ENCODE data around the gene ZNF808. TPM values are rescaled to one million over a fixed set of nuclear protein-coding genes. Genes with fewer than 3 reads are reported as not detected.

ZNF808 gene
- polyA plus RNA-seq, 1 experiment: 7.7 TPM

GRCh38 chr19:52603558-52604207, 76.2 kb downstream of the ZNF808 start:
- CTCF ChIA-PET: interaction anchor here (0.5 kb wide), 1 partner anchor 1398 kb away, joined by 4 read pairs; no protein-coding TSS in a partner anchor
- no peak for DNase-seq (ENCODE audit: low read depth, low spot score)
- no peak overlapping the region for H3K27ac ChIP-seq (ENCODE audit: low read depth, low read length)
- H3K27me3 ChIP-seq (ENCODE audit: control insufficient read depth, insufficient read depth, low read length): no peaks in the 10 kb centered on the region
- no peak for TF ChIP-seq CTCF (IDR thresholded peaks at IDR 0.05; ENCODE audit: low read depth, low read length)
- peaks cover 31% of the 10 kb centered on the region for H3K9me3 ChIP-seq (ENCODE audit: control insufficient read depth, insufficient read depth, low read length)
- no peak overlapping the region for H3K4me3 ChIP-seq (ENCODE audit: low read depth, low read length)
- POLR2A ChIA-PET: no interaction called here

Small RNAs within 50 kb of the gene (small RNA-seq; reads per million reads assigned to genes)
- gene RPL39P34 (ENCODE audit: insufficient read length, low read depth): not detected

Other genes starting within 250 kb of the ZNF808 start
- gene ZNF480, start 230.5 kb upstream of the ZNF808 start, polyA plus RNA-seq (2011; rRNA removed): 11.9 TPM in 2 replicates
- gene ZNF610, start 191.4 kb upstream of the ZNF808 start, polyA plus RNA-seq (2011; rRNA removed): 4.4 and 5.5 TPM in 2 replicates
- 15.6 and 19.9 TPM in 2 replicates for gene ZNF880, start 157.7 kb upstream of the ZNF808 start, polyA plus RNA-seq (2011; rRNA removed)
- 23.4 and 29.3 TPM in 2 replicates for gene ZNF528, start 129.8 kb upstream of the ZNF808 start, polyA plus RNA-seq (2011; rRNA removed)
- 0.04 and 0.05 TPM in 2 replicates for gene ZNF534, start 98.5 kb upstream of the ZNF808 start, polyA plus RNA-seq (2011; rRNA removed)
- 4.3 TPM in 2 replicates for gene ZNF578, start 74.1 kb upstream of the ZNF808 start, polyA plus RNA-seq (2011; rRNA removed)
- gene ZNF701, start 42.6 kb downstream of the ZNF808 start, polyA plus RNA-seq (2011; rRNA removed): 6.6 and 8.2 TPM in 2 replicates
- gene ZNF83, start 110.7 kb downstream of the ZNF808 start, polyA plus RNA-seq (2011; rRNA removed): 41.4 and 53.1 TPM in 2 replicates
- 7.2 and 7.5 TPM in 2 replicates for gene ZNF611, start 207.4 kb downstream of the ZNF808 start, polyA plus RNA-seq (2011; rRNA removed)